ENCODE measurements around the gene PKNOX2. TPM values are rescaled to one million over a fixed set of nuclear protein-coding genes. Genes with fewer than 3 reads are reported as not detected.

The PKNOX2 gene
- total and polyA plus RNA-seq, 10 of the 15 experiments (the other 5 are each of a cell fraction or from before 2014, with no cell fraction given) = not detected

- DNase-seq (ENCODE audit: low read depth, low spot score) = no peak
- in situ Hi-C loops (cut with MboI) (no loop called here), intact Hi-C loops (cut with micrococcal nuclease; ENCODE audit: unreplicated experiment) (no loop called here)
- no peak for ATAC-seq
- POLR2A ChIA-PET = no interaction called here
- peaks cover 0 to 1% of the 10 kb centered on the region in 2 experiments; a peak in 2 of 4 replicates for H3K27me3 ChIP-seq (replicated peaks in 1 of 2; ENCODE audit: control insufficient read depth in 2 of 2, insufficient read depth in 2 of 2, low read length in 1 of 2)
- BruUV-seq (replicated peaks) = no TSS peak
- H3K4me2 ChIP-seq (ENCODE audit: control insufficient read depth, insufficient read depth) = no peak overlapping the region
- H3K9me3 ChIP-seq (replicated peaks; ENCODE audit: control insufficient read depth, insufficient read depth, low read length) = no peaks in the 10 kb centered on the region
- no peak overlapping the region for H2AFZ ChIP-seq (ENCODE audit: control insufficient read depth, low read depth, low read length)
- no peaks in the 10 kb centered on the region; the same call in 1 of the 2 replicates for H3K4me1 ChIP-seq (ENCODE audit: control insufficient read depth, insufficient read depth, low read length)
- H3K36me3 ChIP-seq (ENCODE audit: control insufficient read depth in 2 of 2, insufficient read depth in 2 of 2, low read length in 1 of 2) = no peaks in the 10 kb centered on the region
- no peak for FAIRE-seq
- no peaks in the 10 kb centered on the region for H3K79me2 ChIP-seq (ENCODE audit: control insufficient read depth, insufficient read depth, low read length)
- H4K20me1 ChIP-seq (ENCODE audit: control insufficient read depth, insufficient read depth) = no peaks in the 10 kb centered on the region
- no peak for TF ChIP-seq NFIC (IDR thresholded peaks at IDR 0.05; ENCODE audit: low read depth, low read length)
- TF ChIP-seq, protein P1, sequence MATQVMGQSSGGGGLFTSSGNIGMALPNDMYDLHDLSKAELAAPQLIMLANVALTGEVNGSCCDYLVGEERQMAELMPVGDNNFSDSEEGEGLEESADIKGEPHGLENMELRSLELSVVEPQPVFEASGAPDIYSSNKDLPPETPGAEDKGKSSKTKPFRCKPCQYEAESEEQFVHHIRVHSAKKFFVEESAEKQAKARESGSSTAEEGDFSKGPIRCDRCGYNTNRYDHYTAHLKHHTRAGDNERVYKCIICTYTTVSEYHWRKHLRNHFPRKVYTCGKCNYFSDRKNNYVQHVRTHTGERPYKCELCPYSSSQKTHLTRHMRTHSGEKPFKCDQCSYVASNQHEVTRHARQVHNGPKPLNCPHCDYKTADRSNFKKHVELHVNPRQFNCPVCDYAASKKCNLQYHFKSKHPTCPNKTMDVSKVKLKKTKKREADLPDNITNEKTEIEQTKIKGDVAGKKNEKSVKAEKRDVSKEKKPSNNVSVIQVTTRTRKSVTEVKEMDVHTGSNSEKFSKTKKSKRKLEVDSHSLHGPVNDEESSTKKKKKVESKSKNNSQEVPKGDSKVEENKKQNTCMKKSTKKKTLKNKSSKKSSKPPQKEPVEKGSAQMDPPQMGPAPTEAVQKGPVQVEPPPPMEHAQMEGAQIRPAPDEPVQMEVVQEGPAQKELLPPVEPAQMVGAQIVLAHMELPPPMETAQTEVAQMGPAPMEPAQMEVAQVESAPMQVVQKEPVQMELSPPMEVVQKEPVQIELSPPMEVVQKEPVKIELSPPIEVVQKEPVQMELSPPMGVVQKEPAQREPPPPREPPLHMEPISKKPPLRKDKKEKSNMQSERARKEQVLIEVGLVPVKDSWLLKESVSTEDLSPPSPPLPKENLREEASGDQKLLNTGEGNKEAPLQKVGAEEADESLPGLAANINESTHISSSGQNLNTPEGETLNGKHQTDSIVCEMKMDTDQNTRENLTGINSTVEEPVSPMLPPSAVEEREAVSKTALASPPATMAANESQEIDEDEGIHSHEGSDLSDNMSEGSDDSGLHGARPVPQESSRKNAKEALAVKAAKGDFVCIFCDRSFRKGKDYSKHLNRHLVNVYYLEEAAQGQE (IDR thresholded peaks at IDR 0.05; ENCODE audit: low read depth, low read length) = no peak
- no peak for TF ChIP-seq CHD4 (IDR thresholded peaks at IDR 0.05)
- TF ChIP-seq, protein P2, sequence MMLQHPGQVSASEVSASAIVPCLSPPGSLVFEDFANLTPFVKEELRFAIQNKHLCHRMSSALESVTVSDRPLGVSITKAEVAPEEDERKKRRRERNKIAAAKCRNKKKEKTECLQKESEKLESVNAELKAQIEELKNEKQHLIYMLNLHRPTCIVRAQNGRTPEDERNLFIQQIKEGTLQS (IDR thresholded peaks at IDR 0.05; ENCODE audit: borderline replicate concordance, extremely low read depth, low read depth, low read length) = no peak
- no peak for TF ChIP-seq ATF7 (IDR thresholded peaks at IDR 0.05; ENCODE audit: low read depth)
- CTCF ChIA-PET = no interaction called here
- SMC1A ChIA-PET (ENCODE audit: uncharacterized antibody, unreplicated experiment) = no interaction called here
- no peak overlapping the region for H3K4me3 ChIP-seq
- no peak overlapping the region for H3K27ac ChIP-seq (ENCODE audit: control insufficient read depth, insufficient read depth)
- 35% methylated on average over 6 of the region's 6 CpGs for WGBS (ENCODE audit: insufficient coverage, insufficient replicate concordance, low lambda C conversion rate, missing lambda C conversion rate)
- RAD21 ChIA-PET (ENCODE audit: unreplicated experiment) = no interaction called here
- H3K9ac ChIP-seq (ENCODE audit: control insufficient read depth, insufficient read depth, low read length) = no peak overlapping the region
Observed at GRCh38 chr11:125295931-125296330, 131.4 kb downstream of the PKNOX2 start.

Measured in GM12878 (cell line).